Epidermal melanocyte (primary cell): ENCODE results near the gene SLC9A2.

Experiments
- DNase-seq: peaks from one replicate; pipeline ENCODE4 v3.0.0; 2011; ENCODE audit warnings: low spot score; ENCODE audit not compliant: insufficient read length

Gene SLC9A2

DNA sequence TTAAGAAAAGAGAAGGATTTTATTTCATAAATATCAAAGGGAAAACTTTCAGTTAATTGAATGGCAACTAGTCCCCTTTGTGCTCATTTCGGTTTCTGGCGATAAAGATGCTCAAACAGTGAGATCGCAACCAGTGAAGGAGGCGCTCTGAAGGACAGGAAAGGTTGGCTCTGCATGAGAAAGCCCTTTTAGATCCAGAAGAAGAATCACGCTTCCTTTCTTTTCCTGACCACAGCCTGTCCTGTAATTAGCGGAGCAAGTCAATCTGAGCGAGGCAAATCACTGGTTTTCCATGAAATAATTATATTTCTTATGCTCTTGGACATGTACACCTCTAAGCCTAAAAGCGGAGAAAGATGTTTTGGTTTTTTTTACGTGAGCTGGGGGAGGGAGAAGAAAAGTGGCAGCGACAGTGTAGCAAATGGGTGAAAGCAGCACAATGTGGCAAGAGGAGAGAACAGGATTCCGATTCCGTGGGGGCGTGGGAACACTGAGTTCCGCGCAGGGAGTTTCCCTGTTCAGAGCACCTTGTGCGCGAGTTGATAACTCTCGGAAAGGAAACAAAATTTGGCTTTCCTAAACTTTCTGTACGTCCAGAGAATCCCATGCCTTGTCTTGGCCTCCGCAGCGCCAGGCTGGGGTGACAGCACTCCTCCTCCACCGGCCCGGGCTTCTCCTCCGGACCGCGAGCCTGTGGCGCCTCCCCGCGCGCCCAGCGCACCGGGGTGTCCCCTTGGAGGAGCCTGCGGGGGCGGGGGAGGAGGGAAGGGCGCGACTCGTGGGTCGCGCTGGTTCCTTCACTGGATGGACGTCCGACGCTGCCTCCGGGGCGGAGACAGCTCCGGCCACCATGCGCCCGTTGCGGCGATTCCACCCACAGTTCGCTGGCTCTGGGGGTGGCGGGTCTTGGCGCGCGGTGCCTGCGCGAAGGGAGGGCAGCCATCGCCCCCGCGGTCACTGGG lies 620 bp upstream of the SLC9A2 start:
- no peak for DNase-seq

DNA sequence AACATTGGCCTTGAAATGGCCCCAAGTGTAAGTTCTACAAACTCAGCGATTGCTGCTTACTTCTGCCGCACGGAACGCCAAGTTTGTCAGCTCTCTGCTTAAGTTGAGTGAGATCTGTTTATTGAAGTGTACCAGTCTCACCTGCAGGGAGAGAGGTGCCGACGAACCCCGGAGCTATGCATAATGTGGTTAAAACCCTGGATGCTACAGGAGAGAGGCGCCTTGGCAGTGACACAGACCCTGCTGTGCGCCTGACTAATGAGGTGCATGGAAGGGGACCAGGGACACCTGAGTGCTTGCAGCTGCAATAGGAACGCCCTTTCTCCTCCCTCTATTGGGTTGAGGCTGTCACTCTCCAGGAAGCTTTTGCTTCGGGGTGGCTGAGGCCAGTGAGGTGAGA lies 979 bp downstream of the SLC9A2 start:
- DNase-seq = no peak

DNA sequence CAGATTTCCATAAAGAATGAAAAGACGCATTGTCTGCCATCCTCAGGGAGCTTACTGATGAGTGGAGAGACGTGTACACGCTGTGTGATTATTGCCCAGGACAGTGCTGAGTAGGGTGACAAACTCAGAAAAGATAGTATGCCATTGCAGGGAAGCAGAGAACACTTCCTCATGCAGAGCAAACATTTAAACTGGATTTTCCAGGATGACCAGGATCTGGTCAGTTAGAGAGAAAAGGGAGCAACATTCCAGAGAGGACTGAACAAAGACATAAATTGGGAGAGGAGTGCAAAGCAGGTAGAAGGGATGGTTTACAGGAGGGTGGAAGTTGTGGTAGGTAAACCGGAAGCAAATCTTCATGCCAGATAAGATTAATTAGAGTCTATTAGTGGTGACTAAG lies 2.3 kb downstream of the SLC9A2 start:
- no peak for DNase-seq

DNA sequence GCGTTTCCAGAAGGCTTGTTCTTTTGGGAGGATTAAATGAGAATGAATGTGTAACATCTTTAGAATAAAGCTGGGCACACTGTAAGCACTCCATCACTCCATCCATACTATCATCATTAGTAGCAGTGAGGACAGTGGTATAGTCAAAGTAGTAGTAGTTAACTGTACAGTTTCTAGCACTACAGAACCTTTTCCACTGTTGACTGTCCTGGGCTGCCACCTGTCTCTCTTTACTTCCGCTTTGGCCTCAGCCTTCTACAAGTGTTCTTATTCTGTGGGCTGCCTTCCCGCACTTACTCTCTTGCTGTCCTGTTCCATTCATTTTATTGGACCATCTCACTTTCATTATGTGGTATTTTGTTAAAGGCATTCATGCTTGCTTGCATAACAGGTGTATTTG lies 3.3 kb downstream of the SLC9A2 start:
- DNase-seq = no peak

DNA sequence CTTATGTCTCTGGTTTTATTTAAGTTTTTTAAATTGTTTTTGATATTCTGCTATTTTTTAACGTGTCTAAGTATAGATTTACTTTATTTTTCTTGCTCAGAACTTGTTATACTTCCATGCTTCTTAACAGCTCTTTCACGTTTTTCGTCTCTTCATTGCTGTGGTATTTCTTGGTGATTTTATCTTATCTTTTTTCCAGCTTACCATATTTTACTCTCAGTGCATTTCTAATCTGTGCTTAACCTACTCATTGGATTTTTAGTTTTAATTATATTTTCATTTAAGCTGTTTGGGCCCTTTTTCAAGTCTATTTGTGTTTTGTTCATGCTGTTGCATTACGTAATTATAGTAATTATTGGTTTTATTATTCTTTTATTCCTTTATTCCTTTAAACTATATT lies 11.1 kb downstream of the SLC9A2 start:
- no peak for DNase-seq

DNA sequence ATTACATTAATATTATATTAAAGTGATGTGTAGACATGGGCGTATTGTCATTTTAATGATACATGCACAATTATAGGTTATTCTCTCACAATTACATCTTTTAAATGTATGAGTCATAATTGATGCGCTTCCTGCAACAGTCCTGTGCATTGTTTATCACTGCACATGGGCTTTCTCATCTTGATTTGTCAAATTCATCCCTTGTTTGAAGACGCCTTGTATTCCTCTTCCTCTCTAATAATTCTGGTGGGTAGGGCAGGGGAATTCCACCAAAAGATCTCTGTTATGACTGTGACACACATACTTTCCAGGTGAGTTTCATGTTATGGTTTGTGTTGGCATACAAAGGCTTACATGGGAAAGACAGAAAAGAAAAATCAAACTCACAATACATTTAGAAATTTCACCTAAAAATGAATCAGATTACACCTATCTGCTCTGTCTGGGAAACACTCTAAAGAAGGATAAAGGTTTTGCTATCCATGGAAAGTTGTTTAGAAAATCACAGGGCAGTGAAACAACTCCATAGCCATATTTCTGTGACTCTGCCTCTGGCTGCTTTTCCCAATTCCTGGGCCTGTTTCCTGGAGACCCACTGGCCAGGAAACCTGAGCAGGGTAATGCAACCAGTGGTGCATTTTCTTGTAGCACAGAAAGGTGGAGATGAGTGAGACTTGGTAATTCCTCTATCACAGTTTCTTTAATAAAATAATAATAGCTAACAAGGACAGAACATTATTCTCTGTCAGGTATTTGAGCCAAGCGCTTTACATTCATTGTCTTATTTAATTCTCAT lies 13.2 kb downstream of the SLC9A2 start:
- DNase-seq = no peak

DNA sequence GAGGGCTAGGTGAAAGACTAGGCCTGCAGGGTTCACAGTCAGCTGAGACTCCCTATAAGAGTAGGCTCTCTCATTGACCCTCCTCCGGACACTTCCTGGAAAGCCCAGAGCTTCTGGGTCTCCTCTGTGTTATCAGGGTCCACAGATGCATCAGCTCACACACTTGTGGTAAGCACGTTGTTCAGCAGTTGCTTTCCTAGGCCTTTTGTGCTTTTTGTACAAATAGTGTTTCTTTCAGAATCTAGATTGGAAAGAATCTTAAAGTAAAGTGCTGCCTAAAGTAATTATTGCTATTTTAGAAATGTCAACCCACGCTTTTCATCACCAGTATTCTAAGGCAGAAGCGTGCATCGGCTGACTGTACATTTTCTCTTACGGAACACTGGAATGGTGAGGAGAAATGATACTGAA lies 15.5 kb downstream of the SLC9A2 start:
- DNase-seq = no peak

DNA sequence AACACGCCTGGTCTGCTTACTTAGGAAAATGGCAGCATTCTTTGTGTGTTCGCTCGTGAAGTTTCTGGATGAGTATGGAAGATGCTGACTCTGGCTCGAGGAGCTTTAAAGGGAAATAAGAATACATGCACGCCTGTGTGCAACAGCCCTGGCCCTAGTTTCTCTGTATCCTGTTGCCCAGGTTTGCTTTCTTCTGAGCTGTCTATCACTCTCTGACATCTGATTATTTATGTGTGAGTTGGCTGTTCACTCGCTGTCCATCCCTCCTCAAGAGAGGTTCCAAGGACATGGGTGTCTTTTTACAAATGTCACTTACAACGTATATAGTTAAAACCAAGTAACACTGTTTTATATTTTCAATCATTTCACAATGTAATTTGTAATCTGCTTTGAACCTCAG lies 16.0 kb downstream of the SLC9A2 start:
- no peak for DNase-seq

DNA sequence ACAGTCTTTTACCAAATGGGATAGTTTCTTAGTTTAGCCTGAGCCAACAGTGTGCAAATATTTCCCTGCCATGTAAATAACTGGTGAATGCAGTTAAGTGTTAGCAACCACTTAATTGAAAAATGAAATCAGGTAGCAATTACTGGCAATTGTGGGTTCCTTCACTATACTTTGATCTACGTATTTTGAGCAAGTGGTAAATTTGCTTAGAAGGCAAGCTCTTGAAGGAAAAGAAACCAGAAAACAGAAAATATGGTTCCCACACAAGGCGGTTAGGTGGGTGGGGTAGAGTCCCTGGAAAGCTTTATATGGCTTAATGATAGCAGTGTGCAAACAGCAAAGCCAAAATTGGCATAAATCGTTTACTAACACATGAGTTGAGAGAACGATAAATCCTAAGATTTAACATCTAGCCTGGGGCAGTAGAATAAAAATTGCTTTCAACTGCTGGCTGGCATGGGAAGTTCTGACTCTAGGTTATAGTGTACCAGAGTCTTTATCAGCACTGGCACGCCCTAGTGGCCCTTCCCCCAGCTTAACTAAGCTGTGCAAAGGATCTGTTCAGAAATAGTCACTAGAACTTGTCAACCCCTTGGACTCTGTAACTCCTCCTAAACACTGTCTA lies 17.0 kb downstream of the SLC9A2 start:
- no peak for DNase-seq

DNA sequence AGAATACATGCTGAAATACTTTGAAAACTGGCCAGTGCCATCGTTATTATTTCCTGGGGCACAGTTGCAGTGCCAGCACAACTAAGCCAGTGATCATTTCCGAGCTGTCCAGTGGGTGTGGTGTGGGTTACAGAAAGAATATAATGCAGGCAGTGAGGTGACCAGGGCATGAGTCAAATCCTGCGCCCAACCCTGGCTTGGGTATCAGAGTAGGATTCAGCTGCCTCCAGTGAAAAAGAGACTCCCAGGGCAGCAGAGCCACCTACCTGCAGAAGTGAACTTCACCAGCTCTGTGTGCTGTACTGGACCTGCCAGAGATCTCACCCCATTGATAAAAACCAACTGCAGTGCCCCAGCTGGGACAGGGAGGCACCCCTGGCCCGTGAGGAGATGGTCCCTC lies 18.0 kb downstream of the SLC9A2 start:
- DNase-seq = no peak

DNA sequence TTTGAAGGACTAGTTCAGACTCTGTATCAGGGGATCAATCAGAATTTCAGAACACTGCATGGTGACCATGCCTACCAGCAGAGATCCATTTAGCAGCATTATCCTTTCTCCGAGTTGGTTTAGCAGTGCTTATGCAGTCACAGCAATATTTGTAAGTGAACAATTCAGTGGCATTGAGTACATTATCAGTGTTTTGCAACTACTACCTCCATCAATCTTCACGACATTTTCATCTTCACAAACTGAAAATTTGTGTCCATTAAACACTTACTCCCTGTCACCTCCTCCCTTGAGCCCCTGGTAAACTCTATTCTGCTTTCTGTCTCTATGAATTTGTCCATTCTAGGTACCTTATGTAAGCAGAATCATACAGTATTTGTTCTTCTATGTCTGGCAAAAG lies 20.1 kb downstream of the SLC9A2 start:
- DNase-seq = no peak

DNA sequence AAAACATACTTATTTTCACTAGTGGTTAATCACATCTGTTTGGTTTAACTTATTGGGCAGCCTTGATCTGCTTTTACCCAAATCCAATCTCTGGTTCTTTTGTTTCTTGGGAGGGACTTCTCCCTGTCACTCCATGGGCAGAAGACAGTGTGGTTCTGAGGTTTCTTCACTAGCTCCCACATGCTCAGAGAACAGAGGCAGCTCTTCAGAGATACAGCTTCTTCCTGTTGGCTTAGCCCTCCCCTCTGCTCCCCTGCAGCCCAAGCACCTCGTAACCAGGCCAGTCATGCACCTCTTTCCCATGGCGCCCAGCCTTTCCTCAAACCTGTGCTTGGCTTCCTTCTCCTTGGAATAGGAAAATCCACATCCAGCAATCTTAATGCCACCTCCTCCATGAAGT lies 32.8 kb downstream of the SLC9A2 start:
- DNase-seq = no peak

DNA sequence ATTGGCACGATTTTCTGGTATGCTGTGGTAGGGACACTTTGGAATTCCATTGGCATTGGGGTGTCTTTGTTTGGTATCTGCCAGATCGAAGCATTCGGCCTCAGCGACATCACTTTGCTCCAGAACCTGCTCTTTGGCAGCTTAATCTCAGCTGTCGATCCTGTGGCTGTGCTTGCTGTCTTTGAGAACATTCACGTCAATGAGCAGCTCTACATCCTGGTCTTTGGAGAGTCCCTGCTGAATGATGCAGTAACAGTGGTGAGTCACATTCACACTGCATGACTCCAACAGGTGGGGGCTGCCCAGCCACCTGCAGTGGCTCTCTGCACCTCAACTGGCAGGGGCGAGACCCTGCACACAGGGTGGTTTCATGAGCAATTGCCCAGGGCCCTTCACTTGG lies 38.4 kb downstream of the SLC9A2 start:
- no peak for DNase-seq

DNA sequence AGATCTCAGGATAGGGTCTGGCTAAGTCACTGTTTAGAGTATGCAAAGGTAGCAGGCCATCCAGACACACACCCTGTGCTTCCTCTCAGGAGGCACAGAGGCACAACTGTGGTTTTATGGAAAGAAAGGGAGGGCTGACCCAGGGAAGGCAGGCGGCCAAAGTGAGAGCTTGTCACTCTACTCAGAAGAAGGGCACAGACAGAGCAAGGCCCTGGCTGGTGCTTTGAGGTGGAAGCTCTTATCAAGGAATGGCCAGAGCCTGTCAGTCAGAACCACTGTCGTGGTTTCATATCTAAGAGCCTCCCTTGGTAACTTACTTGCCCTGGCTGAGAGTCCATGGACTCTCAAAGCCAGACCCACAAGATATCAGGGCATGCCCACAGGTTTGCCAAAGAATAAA lies 40.7 kb downstream of the SLC9A2 start:
- DNase-seq = no peak

DNA sequence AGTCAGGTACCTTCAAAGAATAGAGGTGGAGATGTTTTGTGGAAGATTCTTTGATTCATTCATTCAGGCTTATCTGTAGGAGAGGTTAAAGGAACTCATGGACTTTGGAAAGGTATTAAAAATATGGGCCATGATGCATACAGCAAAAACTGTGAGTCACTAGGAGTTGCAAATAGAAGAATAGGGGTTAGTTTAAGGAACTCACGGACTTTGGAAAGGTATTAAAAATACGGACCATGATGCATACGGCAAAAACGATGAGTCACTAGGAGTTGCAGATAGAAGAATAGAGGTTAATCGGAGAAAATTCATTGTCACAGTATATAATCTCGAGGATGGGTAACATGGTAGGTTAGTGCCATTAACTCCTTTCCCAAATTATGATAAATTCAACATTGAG lies 41.2 kb downstream of the SLC9A2 start:
- no peak for DNase-seq

DNA sequence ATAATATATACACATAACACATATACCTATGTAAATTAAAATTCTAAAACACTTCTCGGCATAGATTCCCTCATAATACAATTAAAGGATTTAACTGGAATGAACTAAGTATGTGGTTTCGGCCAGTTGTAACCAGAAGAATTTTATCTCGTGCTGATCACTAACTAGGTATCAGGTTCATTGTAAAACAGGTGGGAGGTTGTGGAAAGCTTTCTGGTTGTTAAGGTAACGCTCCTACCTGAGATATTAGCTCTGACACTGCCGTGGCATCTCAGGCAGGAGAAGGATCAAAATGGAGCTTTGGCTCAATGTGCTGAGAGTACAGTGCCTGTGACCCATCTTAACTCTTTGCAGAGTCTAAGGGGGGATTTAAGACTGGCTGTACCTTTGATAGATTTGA lies 42.5 kb downstream of the SLC9A2 start:
- DNase-seq = no peak

DNA sequence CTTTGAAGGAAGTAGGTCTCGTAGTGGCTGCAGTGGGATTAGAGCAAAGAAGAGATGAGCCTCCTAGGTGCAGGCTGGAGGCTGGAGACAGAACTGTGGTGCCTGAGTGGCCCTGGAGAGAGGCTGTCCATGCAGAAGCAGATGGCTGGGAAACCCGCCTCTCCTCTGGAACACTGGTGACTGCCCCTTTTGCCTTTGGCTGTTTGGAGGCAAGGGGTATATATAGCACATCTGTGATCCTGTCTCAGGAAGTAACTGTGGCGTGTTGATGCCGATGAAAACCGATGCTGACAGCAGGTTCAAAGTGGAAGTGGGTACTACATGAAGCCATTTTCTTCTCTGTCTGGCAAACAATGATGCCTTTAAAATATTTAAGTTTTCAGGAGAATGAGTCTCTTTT lies 43.5 kb downstream of the SLC9A2 start:
- no peak for DNase-seq

DNA sequence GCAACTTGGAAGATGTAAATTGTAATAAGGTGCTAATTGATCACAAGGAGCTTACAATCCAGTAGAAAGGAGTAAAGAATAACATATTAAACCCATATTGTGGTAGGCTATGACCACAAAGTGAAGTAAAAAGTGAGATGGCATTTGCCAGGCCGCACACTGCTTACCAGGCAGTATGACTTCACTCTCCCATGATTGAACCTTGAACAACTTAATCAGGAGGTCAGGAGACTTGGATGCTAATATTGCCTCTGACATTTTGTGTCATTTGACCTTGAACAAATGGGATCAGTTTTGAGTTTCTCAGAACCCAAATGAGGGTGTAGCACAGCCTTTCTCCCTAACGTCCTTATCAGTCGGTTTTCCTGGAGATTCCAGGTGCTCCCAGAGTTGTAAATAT lies 44.0 kb downstream of the SLC9A2 start:
- no peak for DNase-seq

DNA sequence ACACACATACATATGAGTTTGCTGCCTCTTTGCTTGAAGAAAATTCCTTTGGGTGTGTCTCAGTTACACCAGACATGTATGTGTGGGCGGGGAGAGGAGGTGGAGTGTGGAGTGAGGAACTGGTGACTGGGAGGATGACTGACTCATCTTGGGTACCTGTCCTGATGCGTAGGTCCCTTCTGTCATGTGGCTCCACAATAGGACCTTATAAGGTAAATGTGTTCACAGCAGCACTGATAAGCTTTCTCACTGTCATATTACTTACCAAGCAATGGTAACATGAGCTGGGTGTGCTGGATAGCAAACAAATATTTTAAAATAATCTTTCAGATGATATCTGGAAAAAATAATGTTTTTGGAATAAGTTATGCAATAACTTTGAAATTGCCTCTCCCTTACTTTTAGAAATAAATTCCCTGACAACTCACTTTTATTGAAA lies 45.1 kb downstream of the SLC9A2 start:
- no peak for DNase-seq

DNA sequence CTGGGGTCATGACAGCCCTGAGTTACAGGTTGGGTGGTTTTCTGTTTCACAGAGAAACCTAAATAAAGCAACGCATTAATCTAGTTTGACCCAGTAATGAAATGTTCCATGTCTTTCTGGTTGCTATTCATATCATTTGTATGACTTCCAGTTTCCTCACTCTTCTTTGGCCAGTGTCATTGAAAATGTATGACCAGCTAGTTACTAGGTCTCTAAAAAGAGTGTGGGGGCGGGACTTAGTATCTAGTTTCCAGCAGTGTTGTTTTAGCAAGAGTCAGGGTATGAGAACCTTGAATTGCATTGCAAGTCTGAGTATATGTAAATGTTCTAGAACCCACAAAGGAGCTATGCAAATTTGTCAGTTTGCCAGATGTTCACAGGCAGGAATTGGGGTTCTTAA lies 47.7 kb downstream of the SLC9A2 start:
- no peak for DNase-seq

DNA sequence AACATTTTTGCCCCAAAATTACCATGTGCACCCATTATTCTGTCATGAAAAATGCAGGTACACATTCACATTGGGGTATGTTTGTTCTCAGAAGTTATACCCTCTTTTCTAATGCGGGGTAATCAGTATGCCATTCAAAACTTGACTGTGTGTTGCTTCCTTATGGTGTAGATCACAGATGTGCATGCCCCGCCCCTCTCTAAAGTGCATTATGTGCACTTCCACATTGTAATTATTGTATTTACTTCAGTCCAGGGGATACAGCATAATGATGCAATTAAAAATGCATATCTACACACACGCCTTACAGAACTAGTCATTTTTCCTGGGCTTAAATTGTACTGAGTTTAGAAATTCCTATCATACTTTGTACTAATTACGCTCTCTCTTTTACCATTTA lies 48.8 kb downstream of the SLC9A2 start:
- no peak for DNase-seq

DNA sequence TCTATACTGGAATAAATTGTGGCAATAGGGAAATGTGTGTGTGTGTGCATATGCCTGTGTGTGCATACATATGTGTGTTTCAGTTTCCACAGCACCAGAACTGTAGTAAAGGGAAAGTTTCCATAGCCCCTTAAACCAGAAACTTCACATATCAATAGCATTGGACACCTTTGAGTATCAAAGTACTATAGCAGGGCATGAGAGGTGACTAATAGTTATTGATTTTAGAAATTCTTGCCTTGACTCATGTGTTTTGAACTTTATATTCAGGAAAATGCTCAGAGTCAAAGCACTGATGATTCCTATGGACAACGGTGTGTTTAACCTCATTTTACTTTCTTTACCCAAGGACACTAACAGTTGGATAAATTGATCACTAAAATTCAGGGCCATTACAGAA lies 50.0 kb downstream of the SLC9A2 start:
- no peak for DNase-seq
